Measurements from ENCODE around the gene HTR2A. TPM values are rescaled to one million over a fixed set of nuclear protein-coding genes. Genes with fewer than 3 reads are reported as not detected.

HTR2A gene
- total RNA-seq, 2 experiments from 2014 or later: not detected

GRCh38 chr13:46831588-46832194 lies 65.2 kb downstream of the HTR2A start:
- H3K27me3 Mint-ChIP-seq: peaks cover 1% of the 10 kb centered on the region
- no peak overlapping the region for H3K27ac Mint-ChIP-seq
- TF ChIP-seq CTCF (IDR thresholded peaks at IDR 0.05): peak; percentile 93
- no peak for ATAC-seq
- H3K36me3 Mint-ChIP-seq (ENCODE audit: low read depth): no peaks in the 10 kb centered on the region
- H3K9me3 Mint-ChIP-seq: no peaks in the 10 kb centered on the region
- DNase-seq: peak; percentile 55
- intact Hi-C loops (cut with micrococcal nuclease): loop anchor here (5.0 kb wide), 1 partner anchor 941 kb away; no protein-coding TSS in a partner anchor
- ChIA-PET POLR2A (interaction anchor here (0.6 kb wide), 1 partner anchor 16 kb away, joined by 3 read pairs; no protein-coding TSS in a partner anchor), CTCF (interaction anchor here (0.6 to 1.8 kb wide), 22 partner anchors 8 to 1212 kb away, joined by 3 to 8 read pairs (median 4); no protein-coding TSS in a partner anchor)
- H3K4me1 Mint-ChIP-seq (ENCODE audit: low read depth): no peaks in the 10 kb centered on the region
- no peak overlapping the region for H3K4me3 Mint-ChIP-seq

GRCh38 chr13:46830405-46831005 lies 66.3 kb downstream of the HTR2A start:
- peaks cover 1% of the 10 kb centered on the region for H3K27me3 Mint-ChIP-seq
- no peaks in the 10 kb centered on the region for H3K4me1 Mint-ChIP-seq (ENCODE audit: low read depth)
- no peaks in the 10 kb centered on the region for H3K9me3 Mint-ChIP-seq
- CTCF ChIA-PET: interaction anchor here (0.7 to 1.8 kb wide), 9 partner anchors 8 to 946 kb away, joined by 3 to 8 read pairs (median 5); no protein-coding TSS in a partner anchor
- ATAC-seq: no peak
- H3K4me3 Mint-ChIP-seq: no peak overlapping the region
- no peak overlapping the region for H3K27ac Mint-ChIP-seq
- no peaks in the 10 kb centered on the region for H3K36me3 Mint-ChIP-seq (ENCODE audit: low read depth)
- no peak for DNase-seq
- POLR2A ChIA-PET: no interaction called here
- TF ChIP-seq CTCF (IDR thresholded peaks at IDR 0.05): no peak
- intact Hi-C loops (cut with micrococcal nuclease): loop anchor here (5.0 kb wide), 1 partner anchor 942 kb away; no protein-coding TSS in a partner anchor

GRCh38 chr13:46822551-46822950 lies 74.3 kb downstream of the HTR2A start:
- Mint-ChIP-seq H3K36me3 (ENCODE audit: low read depth) (no peaks in the 10 kb centered on the region), H3K4me3 (no peak overlapping the region), H3K27ac (no peak overlapping the region), H3K27me3 (peaks cover 6% of the 10 kb centered on the region), H3K4me1 (ENCODE audit: low read depth) (no peaks in the 10 kb centered on the region), H3K9me3 (no peaks in the 10 kb centered on the region)
- TF ChIP-seq CTCF (IDR thresholded peaks at IDR 0.05): no peak
- CTCF ChIA-PET: interaction anchor here (1.5 to 1.8 kb wide), 2 partner anchors 8 to 10 kb away, joined by 3 to 5 read pairs; no protein-coding TSS in a partner anchor
- POLR2A ChIA-PET: interaction anchor here (0.6 kb wide), 1 partner anchor 40 kb away, joined by 3 read pairs; no protein-coding TSS in a partner anchor
- no peak for ATAC-seq
- intact Hi-C loops (cut with micrococcal nuclease): no loop called here
- no peak for DNase-seq

GRCh38 chr13:46817838-46818476 lies 78.9 kb downstream of the HTR2A start:
- Mint-ChIP-seq H3K4me3 (no peak overlapping the region), H3K4me1 (ENCODE audit: low read depth) (no peaks in the 10 kb centered on the region), H3K27ac (no peak overlapping the region), H3K36me3 (ENCODE audit: low read depth) (no peaks in the 10 kb centered on the region), H3K9me3 (peaks cover 4% of the 10 kb centered on the region), H3K27me3 (peaks cover 4% of the 10 kb centered on the region)
- intact Hi-C loops (cut with micrococcal nuclease): no loop called here
- ChIA-PET POLR2A (interaction anchor here (0.6 kb wide), 1 partner anchor 902 kb away, joined by 3 read pairs; no protein-coding TSS in a partner anchor), CTCF (interaction anchor here (1.0 kb wide), 1 partner anchor 14 kb away, joined by 4 read pairs; no protein-coding TSS in a partner anchor)
- TF ChIP-seq CTCF (IDR thresholded peaks at IDR 0.05): no peak
- DNase-seq: no peak
- ATAC-seq: no peak
